Lung microvascular endothelial cell (primary cell): ENCODE data around the gene SYCE3. TPM values are rescaled to one million over a fixed set of nuclear protein-coding genes. Genes with fewer than 3 reads are reported as not detected.
"Not testable (repeated sequence)": the region's sequence is repeated elsewhere in the genome, so short reads cannot be mapped to it uniquely, and the experiment has no call there.

Source experiments
- DNase-seq, 2 donors: peaks; one replicate each; pipeline versions ENCODE4 v3.0.0 to v3.0.0-alpha.2; 2010; ENCODE audit warnings: low read depth in 2 of 2
- total RNA-seq: library from RNA; depleted of rRNA; stranded (reverse); fragments of >200 nt; gene quantifications from 2 replicates; pipeline ENCODE4 v1.2.1, GENCODE V29; 2014

Gene SYCE3
- total RNA-seq: not detected in 2 replicates

GRCh38 chr22:50562523-50563412 is at the start of gene SYCE3:
Gene SYCE3, minus strand, starts transcription at chr22:50562919. Its CDS starts 6,514 bp downstream, at chr22:50556405.
- DNase-seq: peak; percentile 74 to 84

- no peak for DNase-seq
Observed at GRCh38 chr22:50612168-50612527, 49.4 kb upstream of the SYCE3 start.

GRCh38 chr22:50611341-50612060 is 48.8 kb upstream of the SYCE3 start:
- DNase-seq: no peak

GRCh38 chr22:50610581-50610980 is 47.9 kb upstream of the SYCE3 start:
- no peak for DNase-seq

GRCh38 chr22:50610041-50610451 is 47.3 kb upstream of the SYCE3 start:
- DNase-seq: no peak

- DNase-seq: no peak
Observed at GRCh38 chr22:50609599-50609998, 46.9 kb upstream of the SYCE3 start.

GRCh38 chr22:50608996-50609395 is 46.3 kb upstream of the SYCE3 start:
- DNase-seq: no peak

GRCh38 chr22:50608058-50608840 is 45.5 kb upstream of the SYCE3 start:
- not testable (repeated sequence) for DNase-seq

- no peak for DNase-seq
Observed at GRCh38 chr22:50607659-50608020, 44.9 kb upstream of the SYCE3 start.

GRCh38 chr22:50606946-50607658 is 44.4 kb upstream of the SYCE3 start:
- DNase-seq: no peak

- no peak for DNase-seq
Observed at GRCh38 chr22:50606165-50606945, 43.6 kb upstream of the SYCE3 start.

GRCh38 chr22:50605613-50606074 is 42.9 kb upstream of the SYCE3 start:
- no peak for DNase-seq

GRCh38 chr22:50605002-50605612 is 42.4 kb upstream of the SYCE3 start:
- no peak for DNase-seq

GRCh38 chr22:50604256-50605001 is 41.7 kb upstream of the SYCE3 start:
- DNase-seq: no peak

GRCh38 chr22:50603511-50604255 is 41.0 kb upstream of the SYCE3 start:
- DNase-seq: no peak

GRCh38 chr22:50602338-50602700 is 39.6 kb upstream of the SYCE3 start:
- no peak for DNase-seq

- no peak for DNase-seq
Observed at GRCh38 chr22:50601669-50602337, 39.1 kb upstream of the SYCE3 start.
